Activated CD8-positive, alpha-beta memory T cell treated with anti-CD3 and anti-CD28 coated beads, Interleukin-2, amount 10 ng/mL, durations not matched to agents 7 days and 5 days (primary cell): ENCODE measurements around the gene LIPE. TPM values are rescaled to one million over a fixed set of nuclear protein-coding genes. Genes with fewer than 3 reads are reported as not detected.
"Not testable (repeated sequence)": the region's sequence is repeated elsewhere in the genome, so short reads cannot be mapped to it uniquely, and the experiment has no call there.

ENCODE experiments used
- ATAC-seq: fragments of 150-1000 bp; cut with Tn5 transposase; one replicate; pipeline ENCODE4 v1.10.0; 2021; ENCODE audit warnings: moderate library complexity
- CTCF ChIA-PET: fragments of 350-600 bp; sonication (Branson Sonifier 250); formaldehyde crosslinking; loops from one replicate; lab custom pipeline; 2021; ENCODE audit warnings: antibody characterized with exemption; lab: Charles Lee
- DNase-seq: peaks from one replicate; pipeline ENCODE4 v3.0.0-alpha.2; 2020
- H3K27ac Mint-ChIP-seq: one replicate; pipeline ENCODE4 v1.8.0; 2021; ENCODE audit warnings: mild to moderate bottlenecking, mixed read lengths
- H3K27me3 Mint-ChIP-seq: one replicate; pipeline ENCODE4 v1.8.0; 2021; ENCODE audit warnings: mixed read lengths
- H3K36me3 Mint-ChIP-seq: one replicate; pipeline ENCODE4 v1.8.0; 2021; ENCODE audit warnings: mild to moderate bottlenecking, mixed read lengths
- H3K4me1 Mint-ChIP-seq: one replicate; pipeline ENCODE4 v1.8.0; 2021; ENCODE audit warnings: mixed read lengths
- H3K4me3 Mint-ChIP-seq: one replicate; pipeline ENCODE4 v1.8.0; 2021; ENCODE audit warnings: mild to moderate bottlenecking, moderate library complexity, mixed read lengths
- H3K9me3 Mint-ChIP-seq: one replicate; pipeline ENCODE4 v1.8.0; 2022; ENCODE audit warnings: low read depth, mixed read lengths
- total RNA-seq, 2 experiments: library from RNA; stranded (reverse); gene quantifications; one replicate each; pipeline ENCODE4 v1.2.3, GENCODE V29; 2021

The LIPE gene
- total RNA-seq, 2 experiments from 2014 or later: 41.5 to 44.6 TPM

DNA sequence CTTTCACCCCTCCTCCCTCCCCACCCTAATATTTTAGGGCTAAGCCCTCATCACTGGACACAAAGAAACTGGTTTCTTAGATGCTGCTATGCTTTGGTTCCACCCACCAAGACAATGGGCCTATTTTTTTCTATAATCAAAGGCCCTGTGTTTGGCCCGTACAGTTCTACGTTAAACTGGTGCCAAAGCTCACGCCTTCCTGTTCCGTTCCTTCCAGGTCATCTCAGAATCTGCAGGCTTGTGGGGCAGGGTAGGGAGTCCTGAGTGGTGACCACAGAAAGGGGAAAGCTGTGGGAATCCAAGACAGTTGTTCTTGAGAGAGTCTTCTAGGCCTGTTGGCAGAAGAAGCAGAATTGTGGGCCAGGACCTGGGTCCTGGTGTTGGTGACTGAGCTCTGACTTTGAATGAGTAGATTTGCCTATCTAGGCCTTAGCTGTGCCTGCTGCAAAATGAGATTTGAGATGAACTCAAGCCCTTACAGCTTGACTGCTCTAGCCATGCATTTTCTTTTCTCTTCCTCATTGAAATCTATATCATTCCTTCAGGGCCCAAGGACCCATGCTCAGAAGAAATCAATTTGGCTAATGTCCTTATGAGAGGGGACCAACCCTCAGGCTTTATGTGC lies 34.6 kb upstream of the LIPE start:
- H3K4me1 Mint-ChIP-seq: peaks cover 16% of the 10 kb centered on the region
- DNase-seq (no peak), ATAC-seq (no peak)
- no peak overlapping the region for H3K27ac Mint-ChIP-seq
- H3K36me3 Mint-ChIP-seq: peaks cover 4% of the 10 kb centered on the region
- no peaks in the 10 kb centered on the region for H3K9me3 Mint-ChIP-seq
- H3K27me3 Mint-ChIP-seq: no peaks in the 10 kb centered on the region
- no peak overlapping the region for H3K4me3 Mint-ChIP-seq
- CTCF ChIA-PET: interaction anchor here (1.0 kb wide), 2 partner anchors 11 to 12 kb away, joined by 3 read pairs; no protein-coding TSS in a partner anchor

DNA sequence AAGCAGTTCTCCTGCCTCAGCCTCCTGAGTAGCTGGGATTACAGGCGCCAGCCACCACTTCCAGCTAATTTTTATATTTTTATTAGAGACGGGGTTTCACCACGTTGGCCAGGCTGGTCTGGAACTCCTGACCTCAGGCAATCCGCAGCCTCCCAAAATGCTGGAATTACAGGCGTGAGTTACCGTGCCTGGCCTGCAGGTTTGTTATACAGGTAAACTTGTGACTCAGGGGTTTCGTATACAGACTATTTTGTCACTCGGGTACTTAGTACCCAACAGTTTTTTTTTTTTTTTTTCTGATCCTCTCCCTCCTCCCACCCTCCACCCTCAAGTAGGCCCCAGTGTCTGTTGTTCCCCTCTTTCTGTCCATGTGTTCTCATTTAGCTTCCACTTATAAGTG lies 34.0 kb upstream of the LIPE start:
- peaks cover 10% of the 10 kb centered on the region for H3K4me1 Mint-ChIP-seq
- CTCF ChIA-PET: interaction anchor here (1.0 kb wide), 1 partner anchor 11 kb away, joined by 3 read pairs; no protein-coding TSS in a partner anchor
- not testable (repeated sequence) for H3K27me3 Mint-ChIP-seq, H3K27ac Mint-ChIP-seq, DNase-seq, ATAC-seq, H3K4me3 Mint-ChIP-seq, H3K36me3 Mint-ChIP-seq, H3K9me3 Mint-ChIP-seq

DNA sequence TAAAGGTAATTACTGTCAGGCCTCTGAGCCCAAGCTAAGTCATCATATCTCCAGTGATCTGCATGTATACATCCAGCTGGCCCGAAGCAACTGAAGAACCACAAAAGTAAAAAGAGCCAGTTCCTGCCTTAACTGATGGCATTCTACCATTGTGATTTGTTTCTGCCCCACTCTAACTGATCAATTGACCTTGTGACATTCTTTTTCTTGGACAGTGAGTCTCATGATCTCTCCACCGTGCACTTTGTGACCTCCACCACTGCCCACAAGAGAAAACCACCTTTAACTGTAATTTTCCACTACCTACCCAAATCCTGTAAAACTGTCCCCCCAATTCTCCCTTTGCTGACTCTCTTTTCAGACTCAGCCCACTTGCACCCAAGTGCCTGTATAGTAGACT lies 32.7 kb upstream of the LIPE start:
- DNase-seq (no peak), ATAC-seq (no peak)
- Mint-ChIP-seq H3K27ac (no peak overlapping the region), H3K36me3 (peaks cover 4% of the 10 kb centered on the region), H3K9me3 (no peaks in the 10 kb centered on the region), H3K4me3 (no peak overlapping the region), H3K27me3 (no peaks in the 10 kb centered on the region), H3K4me1 (peaks cover 15% of the 10 kb centered on the region)
- CTCF ChIA-PET: interaction anchor here (1.1 to 1.2 kb wide), 3 partner anchors 10 to 21 kb away, joined by 3 to 6 read pairs (median 5); no protein-coding TSS in a partner anchor

GRCh38 chr19:42455621-42456081 lies 28.5 kb upstream of the LIPE start:
- no peak for DNase-seq
- Mint-ChIP-seq H3K4me3 (no peak overlapping the region), H3K4me1 (peaks cover 48% of the 10 kb centered on the region), H3K9me3 (no peaks in the 10 kb centered on the region), H3K36me3 (peaks cover 4% of the 10 kb centered on the region), H3K27ac (no peak overlapping the region), H3K27me3 (peaks cover 2% of the 10 kb centered on the region)
- CTCF ChIA-PET: interaction anchor here (1.1 to 3.4 kb wide), 6 partner anchors 10 to 73 kb away, joined by 3 to 30 read pairs (median 6); partner anchors contain the start of gene CEACAM1
- no peak for ATAC-seq

- CTCF ChIA-PET: interaction anchor here (0.7 to 3.4 kb wide), 8 partner anchors 11 to 74 kb away, joined by 3 to 30 read pairs (median 4); partner anchors contain the start of gene CEACAM1
- Mint-ChIP-seq H3K4me1 (peaks cover 46% of the 10 kb centered on the region), H3K27ac (no peak overlapping the region)
Observed at GRCh38 chr19:42455086-42455485, 27.9 kb upstream of the LIPE start.

GRCh38 chr19:42452590-42452989 lies 25.4 kb upstream of the LIPE start:
- Mint-ChIP-seq H3K27me3 (peaks cover 2% of the 10 kb centered on the region), H3K4me1 (peaks cover 44% of the 10 kb centered on the region), H3K4me3 (no peak overlapping the region), H3K9me3 (no peaks in the 10 kb centered on the region), H3K36me3 (no peaks in the 10 kb centered on the region), H3K27ac (no peak overlapping the region)
- CTCF ChIA-PET: interaction anchor here (1.6 to 6.6 kb wide), 7 partner anchors 11 to 77 kb away, joined by 4 to 186 read pairs (median 22); partner anchors contain the start of gene CEACAM1
- no peak for ATAC-seq
- DNase-seq: no peak

More at GRCh38 chr19:42455086-42455485, 27.9 kb upstream of the LIPE start:
- peaks cover 2% of the 10 kb centered on the region for H3K27me3 Mint-ChIP-seq
- DNase-seq (no peak), ATAC-seq (no peak)
- H3K36me3 Mint-ChIP-seq: peaks cover 4% of the 10 kb centered on the region
- H3K4me3 Mint-ChIP-seq: no peak overlapping the region
- H3K9me3 Mint-ChIP-seq: no peaks in the 10 kb centered on the region

- no peak overlapping the region for H3K27ac Mint-ChIP-seq
- CTCF ChIA-PET: interaction anchor here (0.5 to 6.6 kb wide), 41 partner anchors 9 to 372 kb away, joined by 3 to 186 read pairs (median 4); partner anchors contain the start of gene CEACAM1
- DNase-seq (peak; percentile 90), ATAC-seq (peak; percentile 99)
- no peak overlapping the region for H3K4me3 Mint-ChIP-seq
- no peaks in the 10 kb centered on the region for H3K36me3 Mint-ChIP-seq
- H3K4me1 Mint-ChIP-seq: peaks cover 38% of the 10 kb centered on the region
- no peaks in the 10 kb centered on the region for H3K9me3 Mint-ChIP-seq
- H3K27me3 Mint-ChIP-seq: peaks cover 2% of the 10 kb centered on the region
Observed at GRCh38 chr19:42450314-42450934, 23.2 kb upstream of the LIPE start.

- not testable (repeated sequence) for H3K27ac Mint-ChIP-seq, DNase-seq, H3K27me3 Mint-ChIP-seq, ATAC-seq, H3K9me3 Mint-ChIP-seq, H3K4me3 Mint-ChIP-seq, H3K36me3 Mint-ChIP-seq
- H3K4me1 Mint-ChIP-seq: peaks cover 22% of the 10 kb centered on the region
- CTCF ChIA-PET: interaction anchor here (0.8 to 6.6 kb wide), 3 partner anchors 8 to 54 kb away, joined by 4 to 41 read pairs (median 10); no protein-coding TSS in a partner anchor
Observed at GRCh38 chr19:42448306-42448705, 21.1 kb upstream of the LIPE start.

GRCh38 chr19:42445948-42446347 lies 18.8 kb upstream of the LIPE start:
- CTCF ChIA-PET: interaction anchor here (1.2 to 6.6 kb wide), 3 partner anchors 7 to 1317 kb away, joined by 3 to 41 read pairs (median 7); partner anchors contain the start of gene CEACAM1
- H3K27me3 Mint-ChIP-seq: no peaks in the 10 kb centered on the region
- no peak overlapping the region for H3K27ac Mint-ChIP-seq
- ATAC-seq (no peak), DNase-seq (no peak)
- H3K36me3 Mint-ChIP-seq: no peaks in the 10 kb centered on the region
- no peaks in the 10 kb centered on the region for H3K9me3 Mint-ChIP-seq
- H3K4me3 Mint-ChIP-seq: no peak overlapping the region
- peaks cover 13% of the 10 kb centered on the region for H3K4me1 Mint-ChIP-seq

GRCh38 chr19:42443944-42444398 lies 16.8 kb upstream of the LIPE start:
- H3K4me1 Mint-ChIP-seq: peaks cover 28% of the 10 kb centered on the region

GRCh38 chr19:42442833-42443232 lies 15.6 kb upstream of the LIPE start, which contains the start of gene CXCL17:
Gene CXCL17, minus strand, starts transcription at chr19:42442946. Its CDS starts 114 bp downstream, at chr19:42442832.
- ATAC-seq: no peak
- Mint-ChIP-seq H3K9me3 (no peaks in the 10 kb centered on the region), H3K27ac (no peak within 1 kb of the TSS), H3K4me3 (no peak within 1 kb of the TSS), H3K36me3 (no peaks in the 10 kb centered on the region), H3K27me3 (no peaks in the 10 kb centered on the region), H3K4me1 (peaks cover 33% of the 10 kb centered on the region)
- DNase-seq: no peak
- CTCF ChIA-PET: interaction anchor here (0.7 to 3.7 kb wide), 5 partner anchors 9 to 154 kb away, joined by 3 to 68 read pairs (median 10); partner anchors contain the start of gene CEACAM1

More at GRCh38 chr19:42443944-42444398, 16.8 kb upstream of the LIPE start:
- DNase-seq: no peak
- Mint-ChIP-seq H3K27me3 (no peaks in the 10 kb centered on the region), H3K36me3 (no peaks in the 10 kb centered on the region), H3K4me3 (no peak overlapping the region), H3K9me3 (no peaks in the 10 kb centered on the region), H3K27ac (no peak overlapping the region)
- CTCF ChIA-PET: interaction anchor here (1.1 kb wide), 1 partner anchor 11 kb away, joined by 4 read pairs; no protein-coding TSS in a partner anchor
- ATAC-seq: no peak

- DNase-seq (peak; percentile 61), ATAC-seq (peak; percentile 54)
- Mint-ChIP-seq H3K27me3 (no peaks in the 10 kb centered on the region), H3K36me3 (no peaks in the 10 kb centered on the region), H3K9me3 (no peaks in the 10 kb centered on the region), H3K4me3 (peak overlapping the region; percentile 1), H3K4me1 (peaks cover 35% of the 10 kb centered on the region), H3K27ac (peak overlapping the region; percentile 73)
- CTCF ChIA-PET: interaction anchor here (0.5 to 3.7 kb wide), 39 partner anchors 8 to 1977 kb away, joined by 3 to 85 read pairs (median 4); partner anchors contain the start of genes CEACAM1 and GSK3A
Observed at GRCh38 chr19:42441049-42441445, 13.9 kb upstream of the LIPE start.
